ENCODE data around the gene RAD51C.

GRCh38 chr17:58734811-58735210, 42.4 kb downstream of the RAD51C start:
- no peak for TF ChIP-seq POLR2A (IDR thresholded peaks at IDR 0.05; ENCODE audit: low read depth, low read length)
- no peak for TF ChIP-seq TAF1 (IDR thresholded peaks at IDR 0.05; ENCODE audit: low read depth, low read length)
- TF ChIP-seq POLR2AphosphoS5 (IDR thresholded peaks at IDR 0.05; ENCODE audit: low read depth, low read length): no peak
